ENCODE results near the gene BRD3OS. TPM values are rescaled to one million over a fixed set of nuclear protein-coding genes. Genes with fewer than 3 reads are reported as not detected.

BRD3OS gene
- total and polyA plus RNA-seq, 2 of the 13 experiments (the other 11 are each of a cell fraction or from before 2014, with no cell fraction given): 4.9 to 5.7 TPM

GRCh38 chr9:133996531-133997520 lies 28.5 kb upstream of the BRD3OS start:
- 51% methylated on average over 20 of the region's 24 CpGs for WGBS (ENCODE audit: low lambda C conversion rate)
- H2AFZ ChIP-seq (ENCODE audit: low read length): no peak overlapping the region
- no peak overlapping the region for H3K27ac ChIP-seq (ENCODE audit: extremely low read length, insufficient read depth, low read length)
- FAIRE-seq (no peak), DNase-seq (ENCODE audit: low spot score) (no peak), ATAC-seq (no peak)
- intact Hi-C loops (cut with micrococcal nuclease; ENCODE audit: unreplicated experiment): no loop called here
- no peaks in the 10 kb centered on the region for H3K36me3 ChIP-seq (replicated peaks in 1 of 2; ENCODE audit: control insufficient read depth in 1 of 2, insufficient read depth in 2 of 2, low read length in 2 of 2)
- BruUV-seq (replicated peaks): no TSS peak
- H3K4me1 ChIP-seq (ENCODE audit: insufficient read depth, low read length): peaks cover 25% of the 10 kb centered on the region
- H3K9me3 ChIP-seq (ENCODE audit: low read length): no peaks in the 10 kb centered on the region
- TF ChIP-seq GABPA (IDR thresholded peaks at IDR 0.05; ENCODE audit: low read depth, low read length) (no peak), GABPA (CRISPR knock-in tag; IDR thresholded peaks at IDR 0.05; ENCODE audit: low read depth) (no peak), MEF2D (CRISPR knock-in tag; IDR thresholded peaks at IDR 0.05) (no peak), NFE2L1 (CRISPR knock-in tag; IDR thresholded peaks at IDR 0.05; ENCODE audit: borderline replicate concordance) (no peak), SP5 (CRISPR knock-in tag; IDR thresholded peaks at IDR 0.05; ENCODE audit: borderline replicate concordance, low read depth) (no peak), ZSCAN12 (CRISPR knock-in tag; IDR thresholded peaks at IDR 0.05) (no peak), ZNF280B (CRISPR knock-in tag; IDR thresholded peaks at IDR 0.05; ENCODE audit: borderline replicate concordance) (no peak), SMAD3 (CRISPR knock-in tag; IDR thresholded peaks at IDR 0.05) (no peak), ATF7 (IDR thresholded peaks at IDR 0.05) (no peak), ATF7 (CRISPR knock-in tag; IDR thresholded peaks at IDR 0.05) (no peak), FOXM1 (CRISPR knock-in tag; IDR thresholded peaks at IDR 0.05) (no peak), FOSL1 (CRISPR knock-in tag; IDR thresholded peaks at IDR 0.05; ENCODE audit: borderline replicate concordance) (no peak), ZSCAN21 (CRISPR knock-in tag; IDR thresholded peaks at IDR 0.05; ENCODE audit: borderline replicate concordance) (no peak), ZNF619 (CRISPR knock-in tag; IDR thresholded peaks at IDR 0.05) (no peak)
- CTCF ChIA-PET (ENCODE audit: low intra/inter-chr PET ratio, low total read pairs): interaction anchor here (4.0 kb wide), 1 partner anchor 203 kb away, joined by 40 read pairs; no protein-coding TSS in a partner anchor
- H3K4me2 ChIP-seq (ENCODE audit: low read depth, low read length): no peak overlapping the region
- no peak overlapping the region for H3K4me3 ChIP-seq (replicated peaks in 1 of 3; ENCODE audit: insufficient read depth in 1 of 3, low read depth in 2 of 3, low read length in 3 of 3)
- in situ Hi-C loops (cut with HindIII; ENCODE audit: extremely low pct_ligation_motif_present, low pct_unique_long_range_greater_than_20kb): no loop called here
- POLR2A ChIA-PET: no interaction called here
- H4K20me1 ChIP-seq (ENCODE audit: insufficient read depth, low read length): 0 out of 2 replicates have a peak, but pooled peaks cover 4% of the 10 kb centered on the region
- H3K9ac ChIP-seq (ENCODE audit: insufficient read depth, low read depth, low read length): no peak overlapping the region
- no peaks in the 10 kb centered on the region; a peak in 1 of 5 replicates for H3K27me3 ChIP-seq (ENCODE audit: control insufficient read depth in 1 of 2, insufficient read depth in 2 of 2, low read length in 2 of 2)
- H3K79me2 ChIP-seq (ENCODE audit: insufficient read depth, low read length): peaks cover 3% of the 10 kb centered on the region
